ENCODE measurements around the gene ZFP28. TPM values are rescaled to one million over a fixed set of nuclear protein-coding genes. Genes with fewer than 3 reads are reported as not detected.

Gene ZFP28
- total RNA-seq, 2 experiments from 2014 or later, result 3.5 to 4.5 TPM

DNA sequence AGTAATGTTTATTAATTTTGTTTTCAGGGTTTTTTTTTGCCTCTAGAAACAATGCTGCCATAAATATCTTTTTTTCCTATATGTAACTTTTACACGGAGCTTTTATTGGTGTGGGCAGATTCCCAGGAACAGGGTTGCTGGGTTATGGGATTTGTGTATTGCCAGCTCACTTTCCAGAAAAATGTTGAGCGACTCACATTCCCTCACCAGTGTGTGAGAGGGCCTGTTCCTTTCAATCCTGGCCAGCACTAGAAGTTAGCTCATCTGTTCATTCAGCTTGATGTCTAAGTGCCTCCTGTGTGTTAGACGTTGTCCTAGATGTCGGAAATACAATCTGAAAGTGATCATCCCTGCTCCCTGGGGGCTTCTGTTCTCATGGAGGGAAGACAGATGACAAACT, 58.9 kb downstream of the ZFP28 start:
- H3K36me3 Mint-ChIP-seq (ENCODE audit: low read depth), result peaks cover 61% of the 10 kb centered on the region
- intact Hi-C loops (cut with DNase I, micrococcal nuclease), result loop anchor here in 1 of 2 experiments (2.0 to 10.0 kb wide), 5 partner anchors 283 to 1557 kb away; partner anchors contain the start of genes ZNF304, ZNF329, ZNF444 and ZNF749
- no peak overlapping the region for H3K4me3 Mint-ChIP-seq
- Histone ChIP-seq H3K4me3 (ENCODE audit: low read length) (no peak overlapping the region), H3K9me3 (ENCODE audit: control insufficient read depth in 1 of 2, insufficient read depth in 1 of 2, low read length in 2 of 2) (peaks cover 24 to 34% of the 10 kb centered on the region in 2 experiments), H3K4me1 (ENCODE audit: insufficient read depth, low read length) (peaks cover 19% of the 10 kb centered on the region), H3K36me3 (ENCODE audit: insufficient read depth, low read length) (peaks cover 19% of the 10 kb centered on the region), H3K27me3 (ENCODE audit: control insufficient read depth in 1 of 2, insufficient read depth in 2 of 2, low read length in 2 of 2) (no peaks in the 10 kb centered on the region), H3K27ac (ENCODE audit: low read depth in 1 of 2, low read length in 2 of 2) (no peak overlapping the region)
- DNase-seq, result no peak
- CTCF ChIA-PET, result no interaction called here
- H3K9me3 Mint-ChIP-seq, result peaks cover 9% of the 10 kb centered on the region
- ATAC-seq (ENCODE audit: poor library complexity), result no peak
- H3K27me3 Mint-ChIP-seq, result no peaks in the 10 kb centered on the region
- TF ChIP-seq, protein P1, sequence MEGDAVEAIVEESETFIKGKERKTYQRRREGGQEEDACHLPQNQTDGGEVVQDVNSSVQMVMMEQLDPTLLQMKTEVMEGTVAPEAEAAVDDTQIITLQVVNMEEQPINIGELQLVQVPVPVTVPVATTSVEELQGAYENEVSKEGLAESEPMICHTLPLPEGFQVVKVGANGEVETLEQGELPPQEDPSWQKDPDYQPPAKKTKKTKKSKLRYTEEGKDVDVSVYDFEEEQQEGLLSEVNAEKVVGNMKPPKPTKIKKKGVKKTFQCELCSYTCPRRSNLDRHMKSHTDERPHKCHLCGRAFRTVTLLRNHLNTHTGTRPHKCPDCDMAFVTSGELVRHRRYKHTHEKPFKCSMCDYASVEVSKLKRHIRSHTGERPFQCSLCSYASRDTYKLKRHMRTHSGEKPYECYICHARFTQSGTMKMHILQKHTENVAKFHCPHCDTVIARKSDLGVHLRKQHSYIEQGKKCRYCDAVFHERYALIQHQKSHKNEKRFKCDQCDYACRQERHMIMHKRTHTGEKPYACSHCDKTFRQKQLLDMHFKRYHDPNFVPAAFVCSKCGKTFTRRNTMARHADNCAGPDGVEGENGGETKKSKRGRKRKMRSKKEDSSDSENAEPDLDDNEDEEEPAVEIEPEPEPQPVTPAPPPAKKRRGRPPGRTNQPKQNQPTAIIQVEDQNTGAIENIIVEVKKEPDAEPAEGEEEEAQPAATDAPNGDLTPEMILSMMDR (IDR thresholded peaks at IDR 0.05), result no peak
- H3K4me1 Mint-ChIP-seq (ENCODE audit: low read depth), result peaks cover 35% of the 10 kb centered on the region
- no peak overlapping the region for H3K27ac Mint-ChIP-seq
- POLR2A ChIA-PET, result no interaction called here

GRCh38 chr19:56601375-56601774, 62.6 kb downstream of the ZFP28 start:
- Mint-ChIP-seq H3K9me3 (peaks cover 14% of the 10 kb centered on the region), H3K4me1 (ENCODE audit: low read depth) (peaks cover 19% of the 10 kb centered on the region), H3K27ac (no peak overlapping the region), H3K4me3 (no peak overlapping the region), H3K27me3 (no peaks in the 10 kb centered on the region), H3K36me3 (ENCODE audit: low read depth) (peaks cover 86% of the 10 kb centered on the region)
- H3K27me3 ChIP-seq (ENCODE audit: control insufficient read depth in 1 of 2, insufficient read depth in 2 of 2, low read length in 2 of 2), result no peaks in the 10 kb centered on the region
- POLR2A ChIA-PET, result no interaction called here
- CTCF ChIA-PET, result no interaction called here
- peaks cover 32% of the 10 kb centered on the region for H3K36me3 ChIP-seq (ENCODE audit: insufficient read depth, low read length)
- DNase-seq, result no peak
- intact Hi-C loops (cut with DNase I, micrococcal nuclease), result no loop called here
- H3K4me3 ChIP-seq (ENCODE audit: low read length), result no peak overlapping the region
- peaks cover 42 to 71% of the 10 kb centered on the region in 2 experiments for H3K9me3 ChIP-seq (ENCODE audit: control insufficient read depth in 1 of 2, insufficient read depth in 1 of 2, low read length in 2 of 2)
- H3K27ac ChIP-seq (ENCODE audit: low read depth in 1 of 2, low read length in 2 of 2), result no peak overlapping the region
- ATAC-seq (ENCODE audit: poor library complexity), result no peak
- TF ChIP-seq, protein P1 (IDR thresholded peaks at IDR 0.05), result no peak
- no peaks in the 10 kb centered on the region for H3K4me1 ChIP-seq (ENCODE audit: insufficient read depth, low read length)

- no peaks in the 10 kb centered on the region for H3K4me1 ChIP-seq (ENCODE audit: insufficient read depth, low read length)
- TF ChIP-seq, protein P1 (IDR thresholded peaks at IDR 0.05), result no peak
- peaks cover 32% of the 10 kb centered on the region for H3K36me3 ChIP-seq (ENCODE audit: insufficient read depth, low read length)
- Mint-ChIP-seq H3K4me3 (no peak overlapping the region), H3K9me3 (peaks cover 16% of the 10 kb centered on the region), H3K27ac (no peak overlapping the region), H3K4me1 (ENCODE audit: low read depth) (peaks cover 11% of the 10 kb centered on the region), H3K27me3 (no peaks in the 10 kb centered on the region), H3K36me3 (ENCODE audit: low read depth) (peaks cover 92% of the 10 kb centered on the region)
- no peak overlapping the region for H3K4me3 ChIP-seq (ENCODE audit: low read length)
- DNase-seq, result no peak
- intact Hi-C loops (cut with DNase I, micrococcal nuclease), result no loop called here
- no peak overlapping the region for H3K27ac ChIP-seq (ENCODE audit: low read depth in 1 of 2, low read length in 2 of 2)
- ChIA-PET POLR2A (no interaction called here), CTCF (no interaction called here)
- ATAC-seq (ENCODE audit: poor library complexity), result no peak
- no peaks in the 10 kb centered on the region for H3K27me3 ChIP-seq (ENCODE audit: control insufficient read depth in 1 of 2, insufficient read depth in 2 of 2, low read length in 2 of 2)
- peaks cover 48 to 87% of the 10 kb centered on the region in 2 experiments for H3K9me3 ChIP-seq (ENCODE audit: control insufficient read depth in 1 of 2, insufficient read depth in 1 of 2, low read length in 2 of 2)
Observed at GRCh38 chr19:56603829-56604228, 65.1 kb downstream of the ZFP28 start.

Other genes with a start within 250 kb of the ZFP28 start
- 1 to 10 TPM; 3.3 to 4.4 TPM for gene ZSCAN5A, start 224.1 kb upstream of the ZFP28 start, total RNA-seq
- gene ZNF582, start 145.4 kb upstream of the ZFP28 start, total RNA-seq, result 1 to 10 TPM; 1.5 to 1.8 TPM
- 1 to 10 TPM in 1 of 2 experiments, under 1 TPM in 1; 0.95 to 1.5 TPM for gene ZNF583, start 134.6 kb upstream of the ZFP28 start, total RNA-seq
- gene ZNF667, start 61.6 kb upstream of the ZFP28 start, total RNA-seq, result 1 to 10 TPM; 3.6 to 4.1 TPM
- 1 to 10 TPM; 2.2 to 2.5 TPM for gene ZNF471, start 31.1 kb upstream of the ZFP28 start, total RNA-seq
- under 1 TPM; 0.56 to 0.85 TPM for gene ZNF470, start 28.5 kb downstream of the ZFP28 start, total RNA-seq
- gene ZNF71, start 56.4 kb downstream of the ZFP28 start, total RNA-seq, result 1 to 10 TPM; 2.2 TPM
- not detected for gene SMIM17, start 104.2 kb downstream of the ZFP28 start, total RNA-seq
- 1 to 10 TPM in 1 of 2 experiments, under 1 TPM in 1; 0.82 to 1.1 TPM for gene ZNF835, start 132.8 kb downstream of the ZFP28 start, total RNA-seq